Measurements from ENCODE around the gene KRTAP15-1.

KRTAP15-1 gene

DNA sequence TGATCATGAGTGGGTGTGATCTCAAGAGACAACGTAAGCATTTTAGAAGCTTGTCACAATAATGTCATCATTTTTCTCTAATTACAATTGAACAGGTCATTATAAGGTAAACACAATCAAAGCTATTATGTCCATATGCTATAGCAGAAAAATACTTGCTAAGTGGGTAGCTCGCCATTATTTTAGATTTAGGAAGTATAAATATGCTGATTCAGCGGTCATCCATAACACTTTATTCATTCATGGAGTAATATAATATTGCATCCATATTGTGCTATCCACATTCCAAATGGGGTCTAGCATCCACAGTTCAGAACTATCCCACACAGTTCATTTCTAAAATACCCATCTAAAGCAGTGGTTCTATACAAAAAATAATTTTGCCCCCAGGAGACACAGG lies 8.4 kb downstream of the KRTAP15-1 start:
- H3K4me1 ChIP-seq = no peaks in the 10 kb centered on the region
- no peak overlapping the region for H3K4me3 ChIP-seq
- in situ Hi-C loops (cut with MboI; ENCODE audit: low sequenced_read_pairs) = no loop called here

DNA sequence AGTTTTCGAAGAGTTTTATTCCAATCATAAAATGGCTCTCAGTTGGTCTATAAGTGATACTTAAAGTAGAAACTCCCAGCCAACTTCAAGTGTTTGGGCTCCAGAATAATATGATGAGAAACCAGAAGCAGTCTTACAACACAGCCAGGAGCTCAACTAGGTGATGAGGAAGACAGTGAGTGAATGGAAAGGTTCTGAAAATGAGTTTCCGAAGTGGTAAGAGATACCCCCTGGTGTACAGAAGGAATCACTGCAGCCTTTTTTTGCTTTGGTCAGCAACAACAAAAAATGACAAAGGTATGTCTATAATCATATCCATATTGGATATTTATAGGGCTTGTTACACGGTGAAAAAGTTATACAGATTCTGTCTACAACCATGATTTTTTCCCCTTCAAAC lies 23.6 kb downstream of the KRTAP15-1 start:
- no peak for DNase-seq (ENCODE audit: low spot score in 2 of 2)
- Histone ChIP-seq H3K4me1 (no peaks in the 10 kb centered on the region), H3K27me3 (ENCODE audit: low read depth) (no peaks in the 10 kb centered on the region), H3K9me3 (no peaks in the 10 kb centered on the region), H3K4me3 (no peak overlapping the region), H3K36me3 (replicated peaks) (no peaks in the 10 kb centered on the region)
- in situ Hi-C loops (cut with MboI; ENCODE audit: low sequenced_read_pairs) = no loop called here

More for the DNA sequence above, 8.4 kb downstream of the KRTAP15-1 start:
- H3K36me3 ChIP-seq (replicated peaks) = no peaks in the 10 kb centered on the region
- H3K27me3 ChIP-seq (ENCODE audit: low read depth) = no peaks in the 10 kb centered on the region
- no peaks in the 10 kb centered on the region for H3K9me3 ChIP-seq
- DNase-seq (ENCODE audit: low spot score in 2 of 2) = no peak

DNA sequence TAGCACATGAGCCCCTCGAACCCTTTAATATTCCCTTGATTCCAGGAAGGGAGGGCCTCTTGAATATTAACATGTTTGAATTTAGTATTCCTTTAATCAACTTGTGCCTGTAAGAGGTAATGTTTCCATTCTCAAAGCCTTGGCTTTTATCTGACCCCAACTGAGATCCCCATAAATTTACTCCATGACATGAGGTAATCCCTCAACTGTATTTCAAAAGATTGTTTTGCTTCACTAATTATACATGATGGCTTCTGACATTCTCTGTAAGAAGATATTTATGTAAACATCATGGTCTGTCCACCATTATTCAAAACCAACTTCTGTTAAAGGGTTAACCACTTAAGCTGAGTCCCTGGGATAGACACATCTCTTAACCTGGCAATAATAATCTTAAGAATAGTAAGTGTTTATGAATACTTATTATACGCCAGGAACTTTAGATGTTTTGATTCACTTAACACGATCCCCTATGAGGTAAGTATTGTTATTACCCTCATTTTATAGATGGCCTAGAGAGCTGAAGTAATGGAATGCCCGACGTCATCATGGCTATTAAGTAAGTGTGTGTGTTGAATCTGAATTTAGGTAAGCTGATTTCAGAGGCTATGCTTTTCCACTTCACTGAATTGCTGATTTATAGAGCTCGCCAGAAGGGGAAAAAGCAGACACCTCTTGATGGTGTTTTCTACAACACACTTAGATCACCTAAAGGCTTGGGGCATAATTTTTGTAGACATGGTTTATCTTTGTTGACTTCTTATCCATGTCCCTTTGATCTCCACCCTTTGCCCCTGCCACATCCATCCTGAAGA lies 29.0 kb downstream of the KRTAP15-1 start:
- H3K4me1 ChIP-seq = no peaks in the 10 kb centered on the region
- H3K36me3 ChIP-seq (replicated peaks) = no peaks in the 10 kb centered on the region
- no peak overlapping the region for H3K4me3 ChIP-seq
- no peaks in the 10 kb centered on the region for H3K9me3 ChIP-seq
- no peak for DNase-seq (ENCODE audit: low spot score in 2 of 2)
- in situ Hi-C loops (cut with MboI; ENCODE audit: low sequenced_read_pairs) = no loop called here
- no peaks in the 10 kb centered on the region for H3K27me3 ChIP-seq (ENCODE audit: low read depth)

DNA sequence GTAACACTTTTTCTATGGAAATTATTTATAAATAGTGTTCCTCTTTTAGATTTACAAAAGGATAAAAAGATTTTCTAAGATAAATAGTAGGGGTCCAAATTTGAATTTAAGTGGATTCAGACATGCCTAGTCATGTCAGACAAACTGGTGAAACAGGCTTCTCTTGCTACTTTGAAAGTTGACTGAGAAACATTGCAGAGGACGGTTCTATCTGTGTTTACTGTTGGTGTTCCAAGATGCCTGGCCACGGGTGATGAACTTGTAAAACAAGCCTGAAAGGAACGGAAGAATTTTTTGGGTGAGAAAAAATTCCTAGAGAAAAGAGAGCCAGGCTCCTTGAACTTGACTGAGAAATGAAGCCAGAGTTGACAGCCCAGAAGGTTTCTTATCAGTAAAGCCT lies 37.9 kb downstream of the KRTAP15-1 start:
- DNase-seq (ENCODE audit: low spot score in 2 of 2) = no peak
- in situ Hi-C loops (cut with MboI; ENCODE audit: low sequenced_read_pairs) = no loop called here

DNA sequence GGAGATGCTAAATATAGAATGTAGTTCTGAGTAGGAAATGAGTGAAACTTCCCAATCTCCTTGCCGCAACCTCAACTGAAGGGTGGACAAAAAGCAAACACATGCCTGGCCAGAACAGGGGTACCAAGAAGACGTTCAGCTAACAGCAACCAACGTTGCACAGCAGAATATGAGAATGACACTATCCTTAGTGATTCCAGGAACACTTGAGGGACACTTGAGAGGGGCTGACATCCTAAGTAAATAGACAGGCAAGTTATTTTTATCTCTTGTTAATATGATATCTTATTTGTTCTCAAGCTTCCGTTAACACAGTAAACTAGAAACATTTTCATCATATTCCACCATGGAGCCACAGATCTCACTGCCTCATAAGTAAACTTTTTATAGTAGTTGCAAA lies 39.2 kb downstream of the KRTAP15-1 start:
- no peak for DNase-seq (ENCODE audit: low spot score in 2 of 2)
- Histone ChIP-seq H3K9me3 (peaks cover 4% of the 10 kb centered on the region; the same call in 1 of the 2 replicates), H3K4me1 (no peaks in the 10 kb centered on the region), H3K36me3 (replicated peaks) (no peaks in the 10 kb centered on the region), H3K27me3 (ENCODE audit: low read depth) (no peaks in the 10 kb centered on the region), H3K4me3 (no peak overlapping the region)
- in situ Hi-C loops (cut with MboI; ENCODE audit: low sequenced_read_pairs) = no loop called here

More for the DNA sequence above, 37.9 kb downstream of the KRTAP15-1 start:
- Histone ChIP-seq H3K4me1 (no peaks in the 10 kb centered on the region), H3K4me3 (no peak overlapping the region), H3K27me3 (ENCODE audit: low read depth) (no peaks in the 10 kb centered on the region), H3K36me3 (replicated peaks) (no peaks in the 10 kb centered on the region), H3K9me3 (peaks cover 4% of the 10 kb centered on the region; the same call in 1 of the 2 replicates)

DNA sequence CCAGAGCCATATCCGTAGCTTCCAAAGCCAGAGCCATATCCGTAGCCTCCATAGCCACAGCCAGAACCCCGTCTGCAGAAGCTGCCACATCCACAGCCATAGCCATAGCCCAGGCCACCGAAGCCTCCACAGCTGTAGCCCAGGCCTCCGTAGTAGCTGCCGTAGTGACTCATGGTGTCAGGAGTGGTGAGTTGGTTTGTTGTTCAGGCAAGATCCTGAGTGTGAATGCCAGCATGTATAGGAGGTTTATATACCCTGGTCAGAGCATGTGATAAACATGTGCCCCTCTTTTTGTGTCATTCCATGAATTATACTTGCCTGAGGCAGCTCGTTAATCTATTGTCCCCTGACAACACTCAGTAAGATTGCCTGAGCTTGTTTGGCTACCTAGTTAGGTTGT lies 40.1 kb downstream of the KRTAP15-1 start, which contains the start of gene KRTAP19-1:
KRTAP19-1 (minus strand) TSS at position 223 of the 400 bp plus-strand sequence; CDS start at position 173, 50 bp downstream.
- Histone ChIP-seq H3K27me3 (ENCODE audit: low read depth) (no peaks in the 10 kb centered on the region), H3K36me3 (replicated peaks) (no peaks in the 10 kb centered on the region), H3K9me3 (peaks cover 4% of the 10 kb centered on the region; the same call in 1 of the 2 replicates), H3K4me3 (no peak within 1 kb of the TSS), H3K4me1 (no peaks in the 10 kb centered on the region)
- in situ Hi-C loops (cut with MboI; ENCODE audit: low sequenced_read_pairs) = no loop called here
- no peak for DNase-seq (ENCODE audit: low spot score in 2 of 2)

DNA sequence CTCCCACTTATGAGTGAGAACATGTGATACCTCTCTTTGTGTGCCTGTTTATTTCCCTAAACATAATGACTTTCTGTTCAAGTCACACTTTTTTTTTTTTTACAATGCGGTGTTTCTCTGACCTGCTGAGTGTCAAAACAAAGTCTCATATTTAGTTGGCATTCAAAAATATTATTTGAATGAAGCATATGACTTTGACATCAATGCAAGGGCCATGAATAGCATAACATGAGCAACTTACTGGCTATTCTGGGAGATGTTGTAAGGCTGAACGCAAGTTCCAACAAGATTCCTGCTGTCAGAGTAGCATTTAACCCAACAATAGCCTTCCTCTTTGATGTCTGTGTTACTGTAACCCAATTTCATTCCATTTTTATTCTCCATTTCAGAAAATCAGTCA lies 42.1 kb downstream of the KRTAP15-1 start:
- Histone ChIP-seq H3K4me3 (no peak overlapping the region), H3K4me1 (no peaks in the 10 kb centered on the region), H3K9me3 (peaks cover 4% of the 10 kb centered on the region), H3K36me3 (replicated peaks) (no peaks in the 10 kb centered on the region), H3K27me3 (ENCODE audit: low read depth) (no peaks in the 10 kb centered on the region)
- in situ Hi-C loops (cut with MboI; ENCODE audit: low sequenced_read_pairs) = no loop called here
- DNase-seq (ENCODE audit: low spot score in 2 of 2) = no peak

DNA sequence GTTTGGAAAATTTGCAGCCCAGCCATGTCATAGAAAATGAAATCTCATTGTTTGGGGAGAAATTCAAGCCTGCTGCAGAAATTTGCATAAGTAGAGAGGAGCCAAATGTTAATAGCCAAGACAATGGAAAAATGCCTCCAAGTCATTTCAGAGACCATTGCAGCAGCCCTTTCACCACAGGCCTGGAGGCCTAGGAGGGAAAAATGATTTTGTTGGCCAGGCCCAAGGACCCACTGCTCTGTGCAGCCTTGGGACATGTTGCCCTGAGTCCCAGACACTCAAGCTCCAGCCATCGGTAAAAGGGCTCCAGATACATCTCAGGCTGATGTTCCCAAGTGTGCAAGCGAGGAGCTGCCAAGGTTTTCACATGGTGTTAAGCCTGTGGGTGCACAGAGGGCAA lies 46.1 kb downstream of the KRTAP15-1 start:
- Histone ChIP-seq H3K36me3 (replicated peaks) (no peaks in the 10 kb centered on the region), H3K4me1 (no peaks in the 10 kb centered on the region), H3K4me3 (no peak overlapping the region), H3K9me3 (peaks cover 4% of the 10 kb centered on the region), H3K27me3 (ENCODE audit: low read depth) (no peaks in the 10 kb centered on the region)
- in situ Hi-C loops (cut with MboI; ENCODE audit: low sequenced_read_pairs) = no loop called here
- DNase-seq (ENCODE audit: low spot score in 2 of 2) = no peak

DNA sequence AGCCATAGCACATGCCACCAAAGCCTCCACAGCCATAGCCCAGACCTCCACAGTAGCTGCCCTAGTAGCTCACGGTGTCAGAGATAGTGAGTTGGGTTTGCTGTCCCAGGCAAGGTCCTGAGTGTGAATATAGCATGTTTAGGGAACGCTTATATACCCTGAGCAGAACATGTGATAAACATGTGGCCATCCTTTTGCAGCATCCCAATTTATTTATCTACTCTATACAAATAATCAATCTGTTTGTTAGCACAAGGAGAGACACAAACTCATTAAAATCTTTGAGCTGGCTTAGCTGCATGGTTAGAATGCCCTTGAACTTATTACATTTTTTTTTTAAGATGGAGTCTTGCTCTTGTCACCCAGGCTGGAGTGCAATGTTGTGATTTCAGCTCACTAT lies 47.3 kb downstream of the KRTAP15-1 start, which contains the start of gene KRTAP19-2:
KRTAP19-2 (minus strand) TSS at position 101 of the 400 bp plus-strand sequence; CDS start at position 13, 88 bp downstream.
- Histone ChIP-seq H3K4me3 (no peak within 1 kb of the TSS), H3K27me3 (ENCODE audit: low read depth) (no peaks in the 10 kb centered on the region), H3K9me3 (peaks cover 2% of the 10 kb centered on the region), H3K4me1 (no peaks in the 10 kb centered on the region), H3K36me3 (replicated peaks) (no peaks in the 10 kb centered on the region)
- no peak for DNase-seq (ENCODE audit: low spot score in 2 of 2)
- in situ Hi-C loops (cut with MboI; ENCODE audit: low sequenced_read_pairs) = no loop called here
